ENCODE data around the gene TIGD1.

- TF ChIP-seq CTCF (IDR thresholded peaks at IDR 0.05) (no peak), POLR2A (IDR thresholded peaks at IDR 0.05) (no peak)
Observed at GRCh38 chr2:232542715-232543467, 7.5 kb downstream of the TIGD1 start.

Measured in ovary (tissue), 3 donors.